ENCODE data around the gene RASA2.
"Not testable (repeated sequence)": the region's sequence is repeated elsewhere in the genome, so short reads cannot be mapped to it uniquely, and the experiment has no call there.

RASA2 gene

DNA sequence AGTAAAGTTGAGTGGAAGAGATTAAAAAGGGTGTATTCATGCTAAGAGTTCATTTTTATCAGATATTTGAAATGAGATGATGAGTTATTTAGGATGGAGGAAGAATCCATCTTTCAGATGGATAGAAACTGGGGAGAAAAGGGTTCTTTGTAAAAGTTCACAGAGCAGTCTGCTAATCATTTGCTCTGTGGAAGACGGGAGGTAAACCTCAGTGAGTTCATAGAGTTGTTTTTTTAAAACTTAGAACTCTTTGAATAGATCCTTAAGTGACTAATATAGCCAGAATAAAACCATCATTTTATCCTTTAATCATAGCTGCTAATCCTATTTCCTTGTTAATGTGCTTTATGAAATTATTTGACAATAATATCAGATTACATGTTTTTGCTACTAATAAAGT lies 5.1 kb downstream of the RASA2 start:
- Histone ChIP-seq H3K36me3 (ENCODE audit: insufficient read depth, low read length) (peaks cover 3% of the 10 kb centered on the region; the same call in 1 of the 2 replicates), H3F3A (ENCODE audit: low read depth) (0 out of 2 replicates have a peak, but pooled peaks cover 2% of the 10 kb centered on the region), H3K9me3 (ENCODE audit: insufficient read depth, low read depth, low read length) (peaks cover 10% of the 10 kb centered on the region), H3K4me1 (ENCODE audit: insufficient read depth, low read length, poor library complexity, severe bottlenecking) (peaks cover 65% of the 10 kb centered on the region), H3K27me3 (ENCODE audit: insufficient read depth, low read length, poor library complexity, severe bottlenecking) (no peaks in the 10 kb centered on the region), H3K9ac (ENCODE audit: low read depth, low read length, poor library complexity, severe bottlenecking) (no peak overlapping the region), H3K79me2 (ENCODE audit: insufficient read depth, low read length) (peaks cover 80% of the 10 kb centered on the region), H3K9me2 (replicated peaks; ENCODE audit: low read depth, low read length) (no peaks in the 10 kb centered on the region), H2AFZ (ENCODE audit: low read length) (no peak overlapping the region), H3K4me3 (ENCODE audit: low read length, poor library complexity, severe bottlenecking) (peak overlapping the region; percentile 10), H3K4me2 (ENCODE audit: low read depth, low read length, poor library complexity, severe bottlenecking) (peak overlapping the region; percentile 83), H4K20me1 (ENCODE audit: insufficient read depth, low read length, poor library complexity, severe bottlenecking) (peaks cover 54% of the 10 kb centered on the region)
- TF ChIP-seq EZH2phosphoT487 (IDR thresholded peaks at IDR 0.05; ENCODE audit: borderline replicate concordance): no peak
- TF ChIP-seq, protein P1, sequence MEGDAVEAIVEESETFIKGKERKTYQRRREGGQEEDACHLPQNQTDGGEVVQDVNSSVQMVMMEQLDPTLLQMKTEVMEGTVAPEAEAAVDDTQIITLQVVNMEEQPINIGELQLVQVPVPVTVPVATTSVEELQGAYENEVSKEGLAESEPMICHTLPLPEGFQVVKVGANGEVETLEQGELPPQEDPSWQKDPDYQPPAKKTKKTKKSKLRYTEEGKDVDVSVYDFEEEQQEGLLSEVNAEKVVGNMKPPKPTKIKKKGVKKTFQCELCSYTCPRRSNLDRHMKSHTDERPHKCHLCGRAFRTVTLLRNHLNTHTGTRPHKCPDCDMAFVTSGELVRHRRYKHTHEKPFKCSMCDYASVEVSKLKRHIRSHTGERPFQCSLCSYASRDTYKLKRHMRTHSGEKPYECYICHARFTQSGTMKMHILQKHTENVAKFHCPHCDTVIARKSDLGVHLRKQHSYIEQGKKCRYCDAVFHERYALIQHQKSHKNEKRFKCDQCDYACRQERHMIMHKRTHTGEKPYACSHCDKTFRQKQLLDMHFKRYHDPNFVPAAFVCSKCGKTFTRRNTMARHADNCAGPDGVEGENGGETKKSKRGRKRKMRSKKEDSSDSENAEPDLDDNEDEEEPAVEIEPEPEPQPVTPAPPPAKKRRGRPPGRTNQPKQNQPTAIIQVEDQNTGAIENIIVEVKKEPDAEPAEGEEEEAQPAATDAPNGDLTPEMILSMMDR (conservative IDR thresholded peaks at IDR 0.05; ENCODE audit: low read length): no peak

DNA sequence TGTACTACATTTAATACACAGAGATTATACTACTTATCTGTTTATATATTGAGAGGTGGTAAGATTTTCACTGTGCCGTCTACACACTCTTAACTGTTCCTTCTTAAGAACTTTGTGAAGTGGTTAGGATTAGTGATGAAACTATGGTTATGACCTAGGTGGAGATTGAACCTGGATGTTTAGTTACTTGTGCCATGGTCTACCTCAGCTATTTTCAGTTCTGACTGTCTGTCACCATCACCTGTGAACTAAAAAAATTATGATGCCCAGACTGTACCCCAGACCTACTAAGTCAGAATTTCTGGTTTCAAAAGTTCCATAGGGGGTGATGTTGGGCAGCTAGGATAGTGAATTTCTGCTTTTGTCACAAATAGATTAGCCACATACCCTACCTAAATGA lies 6.4 kb downstream of the RASA2 start:
- H3K4me2 ChIP-seq (ENCODE audit: low read depth, low read length, poor library complexity, severe bottlenecking): peak overlapping the region; percentile 83
- peaks cover 6% of the 10 kb centered on the region; the same call in 1 of the 2 replicates for H3F3A ChIP-seq (ENCODE audit: low read depth)
- no peak overlapping the region for H3K9ac ChIP-seq (ENCODE audit: low read depth, low read length, poor library complexity, severe bottlenecking)
- no peak overlapping the region for H2AFZ ChIP-seq (ENCODE audit: low read length)
- H3K36me3 ChIP-seq (ENCODE audit: insufficient read depth, low read length): peaks cover 3% of the 10 kb centered on the region; the same call in 1 of the 2 replicates
- no peaks in the 10 kb centered on the region for H3K27me3 ChIP-seq (ENCODE audit: insufficient read depth, low read length, poor library complexity, severe bottlenecking)
- peaks cover 10% of the 10 kb centered on the region for H3K9me3 ChIP-seq (ENCODE audit: insufficient read depth, low read depth, low read length)
- H3K4me1 ChIP-seq (ENCODE audit: insufficient read depth, low read length, poor library complexity, severe bottlenecking): peaks cover 67% of the 10 kb centered on the region
- peaks cover 52% of the 10 kb centered on the region for H4K20me1 ChIP-seq (ENCODE audit: insufficient read depth, low read length, poor library complexity, severe bottlenecking)
- no peaks in the 10 kb centered on the region for H3K9me2 ChIP-seq (replicated peaks; ENCODE audit: low read depth, low read length)
- peak overlapping the region; percentile 10 for H3K4me3 ChIP-seq (ENCODE audit: low read length, poor library complexity, severe bottlenecking)
- no peak for TF ChIP-seq EZH2phosphoT487 (IDR thresholded peaks at IDR 0.05; ENCODE audit: borderline replicate concordance)
- TF ChIP-seq, protein P1 (conservative IDR thresholded peaks at IDR 0.05; ENCODE audit: low read length): no peak
- H3K79me2 ChIP-seq (ENCODE audit: insufficient read depth, low read length): peaks cover 86% of the 10 kb centered on the region

DNA sequence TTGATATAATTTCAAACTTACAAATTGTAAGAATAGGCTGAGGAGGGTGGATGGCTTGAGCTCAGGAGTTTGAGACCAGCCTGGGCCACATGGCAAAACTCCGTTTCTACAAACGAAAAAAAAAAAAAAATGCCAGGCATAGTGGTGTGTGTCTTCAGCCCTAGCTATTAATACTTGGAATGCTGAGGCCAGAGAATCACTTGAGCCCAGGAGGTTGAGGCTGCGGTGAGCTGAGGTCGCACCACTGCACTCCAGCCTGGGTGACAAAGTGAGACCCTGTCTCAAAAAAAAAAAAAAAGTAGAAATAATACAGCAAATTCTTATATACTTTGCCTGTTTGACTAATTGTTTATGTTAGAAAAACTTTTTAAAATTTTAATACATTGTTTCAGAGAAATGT lies 10.8 kb downstream of the RASA2 start:
- not testable (repeated sequence) for H3K9me2 ChIP-seq (replicated peaks; ENCODE audit: low read depth, low read length); H3K9me3 ChIP-seq (ENCODE audit: insufficient read depth, low read depth, low read length); H2AFZ ChIP-seq (ENCODE audit: low read length); H3K36me3 ChIP-seq (ENCODE audit: insufficient read depth, low read length); H3K27me3 ChIP-seq (ENCODE audit: insufficient read depth, low read length, poor library complexity, severe bottlenecking); H3K9ac ChIP-seq (ENCODE audit: low read depth, low read length, poor library complexity, severe bottlenecking); H3K4me3 ChIP-seq (ENCODE audit: low read length, poor library complexity, severe bottlenecking)
- peaks cover 40% of the 10 kb centered on the region for H4K20me1 ChIP-seq (ENCODE audit: insufficient read depth, low read length, poor library complexity, severe bottlenecking)
- H3K79me2 ChIP-seq (ENCODE audit: insufficient read depth, low read length): peaks cover 80% of the 10 kb centered on the region
- H3F3A ChIP-seq (ENCODE audit: low read depth): peaks cover 16% of the 10 kb centered on the region; the same call in 1 of the 2 replicates
- peak overlapping the region; percentile 93 for H3K4me2 ChIP-seq (ENCODE audit: low read depth, low read length, poor library complexity, severe bottlenecking)
- peaks cover 47% of the 10 kb centered on the region for H3K4me1 ChIP-seq (ENCODE audit: insufficient read depth, low read length, poor library complexity, severe bottlenecking)

DNA sequence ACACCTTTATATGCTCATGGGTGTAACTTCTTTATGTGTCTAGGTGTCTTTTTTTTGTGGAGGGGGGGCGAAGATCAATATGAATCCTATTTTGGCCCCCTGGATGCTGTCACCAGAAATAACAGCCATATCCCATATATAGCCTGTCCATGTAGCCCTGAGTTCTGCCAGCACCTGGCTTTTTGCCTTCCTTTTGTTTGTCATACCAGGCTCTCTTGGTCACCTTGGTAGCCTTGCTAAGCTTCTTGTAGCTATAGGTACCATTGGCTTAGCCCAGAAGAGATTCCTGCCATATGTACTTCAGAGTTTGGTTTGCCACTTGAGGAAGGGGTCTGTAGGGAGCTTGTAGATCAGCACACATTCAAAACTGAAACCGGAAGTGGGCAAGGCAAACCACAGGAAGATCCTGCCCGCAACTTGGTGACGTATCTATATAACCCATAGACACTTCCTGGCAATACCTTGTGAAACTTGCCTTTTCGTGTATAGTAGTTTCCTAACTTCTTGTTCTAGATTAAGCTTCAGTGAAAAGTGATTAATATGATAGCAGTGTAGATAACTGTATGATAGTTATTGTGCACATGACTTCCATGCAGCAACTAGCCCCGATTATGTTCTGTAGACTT lies 11.9 kb downstream of the RASA2 start:
- Histone ChIP-seq H3K4me1 (ENCODE audit: insufficient read depth, low read length, poor library complexity, severe bottlenecking) (peaks cover 37% of the 10 kb centered on the region), H3F3A (ENCODE audit: low read depth) (peaks cover 16% of the 10 kb centered on the region; the same call in 1 of the 2 replicates), H3K9ac (ENCODE audit: low read depth, low read length, poor library complexity, severe bottlenecking) (peak overlapping the region; percentile 67), H3K9me3 (ENCODE audit: insufficient read depth, low read depth, low read length) (peaks cover 10% of the 10 kb centered on the region), H4K20me1 (ENCODE audit: insufficient read depth, low read length, poor library complexity, severe bottlenecking) (peaks cover 29% of the 10 kb centered on the region), H2AFZ (ENCODE audit: low read length) (peak overlapping the region; percentile 36; the same call in 1 of the 2 replicates), H3K4me3 (ENCODE audit: low read length, poor library complexity, severe bottlenecking) (peak overlapping the region; percentile 74), H3K36me3 (ENCODE audit: insufficient read depth, low read length) (peaks cover 3% of the 10 kb centered on the region), H3K9me2 (replicated peaks; ENCODE audit: low read depth, low read length) (no peaks in the 10 kb centered on the region), H3K27me3 (ENCODE audit: insufficient read depth, low read length, poor library complexity, severe bottlenecking) (no peaks in the 10 kb centered on the region), H3K79me2 (ENCODE audit: insufficient read depth, low read length) (peaks cover 80% of the 10 kb centered on the region), H3K4me2 (ENCODE audit: low read depth, low read length, poor library complexity, severe bottlenecking) (peak overlapping the region; percentile 93)
- TF ChIP-seq, protein P1 (conservative IDR thresholded peaks at IDR 0.05; ENCODE audit: low read length): no peak
- TF ChIP-seq EZH2phosphoT487 (IDR thresholded peaks at IDR 0.05; ENCODE audit: borderline replicate concordance): no peak
